ENCODE results near the gene TCEANC.

Gene TCEANC

GRCh38 chrX:13688958-13689740, 36.2 kb downstream of the TCEANC start, which contains the start of gene RAB9A:
Gene RAB9A, plus strand, starts transcription at chrX:13689128. Its CDS starts 19,619 bp downstream, at chrX:13708747.
- Histone ChIP-seq H4K8ac (ENCODE audit: low read depth, low read length) (no peak within 1 kb of the TSS), H3K27me3 (ENCODE audit: control insufficient read depth in 3 of 3, insufficient read depth in 3 of 3, low read depth in 1 of 3, low read length in 3 of 3) (peaks cover 0 to 2% (median 0%) of the 10 kb centered on the region in 3 experiments), H3K4ac (ENCODE audit: low read length) (no peak within 1 kb of the TSS), H3K4me2 (ENCODE audit: insufficient read depth, low read length, poor library complexity, severe bottlenecking) (peak within 1 kb of the TSS; percentile 33), H3K9ac (ENCODE audit: low read depth, low read length, poor library complexity) (peak within 1 kb of the TSS; percentile 88), H3K36me3 (replicated peaks in 1 of 2; ENCODE audit: control insufficient read depth in 2 of 2, insufficient read depth in 2 of 2, low read length in 2 of 2) (no peaks in the 10 kb centered on the region), H2BK12ac (ENCODE audit: low read length) (no peak within 1 kb of the TSS), H2BK5ac (ENCODE audit: low read length) (no peak within 1 kb of the TSS), H2AK5ac (ENCODE audit: low read depth, low read length) (no peak within 1 kb of the TSS), H3K4me1 (ENCODE audit: control insufficient read depth in 2 of 2, insufficient read depth in 1 of 2, low read depth in 1 of 2, low read length in 2 of 2) (peaks cover 0 to 8% of the 10 kb centered on the region in 2 donors), H4K91ac (ENCODE audit: low read depth, low read length, poor library complexity) (no peak within 1 kb of the TSS), H2BK15ac (ENCODE audit: low read length) (no peak within 1 kb of the TSS), H3K14ac (ENCODE audit: low read length) (no peak within 1 kb of the TSS), H3K4me3 (ENCODE audit: low read length in 2 of 2) (peak within 1 kb of the TSS; percentile 85 to 88), H2BK120ac (ENCODE audit: low read depth, low read length) (no peak within 1 kb of the TSS), H3K18ac (ENCODE audit: low read length) (peak within 1 kb of the TSS; percentile 91), H3K23ac (ENCODE audit: low read depth, low read length, poor library complexity) (peak within 1 kb of the TSS; percentile 85), H3K79me1 (ENCODE audit: low read depth, low read length) (no peaks in the 10 kb centered on the region), H2AFZ (ENCODE audit: low read length) (peak within 1 kb of the TSS; percentile 85), H3K9me3 (replicated peaks in 1 of 2; ENCODE audit: control insufficient read depth in 2 of 2, insufficient read depth in 1 of 2, low read depth in 1 of 2, low read length in 2 of 2) (no peaks in the 10 kb centered on the region), H3K27ac (replicated peaks; ENCODE audit: low read length) (peak within 1 kb of the TSS; percentile 61)
- WGBS, 2 donors (ENCODE audit: extremely low coverage in 2 of 2, insufficient read length in 2 of 2, insufficient replicate concordance in 1 of 2), result no CpG with 5 or more reads among the region's 68 CpGs
- DNase-seq (ENCODE audit: low spot score), result peak; percentile 62

GRCh38 chrX:13689741-13690211, 36.8 kb downstream of the TCEANC start:
- Histone ChIP-seq H3K4me3 (ENCODE audit: low read length in 2 of 2) (peak overlapping the region; percentile 85 to 88), H3K27ac (replicated peaks; ENCODE audit: low read length) (no peak overlapping the region), H3K18ac (ENCODE audit: low read length) (peak overlapping the region; percentile 91), H2AK5ac (ENCODE audit: low read depth, low read length) (no peak overlapping the region), H3K79me1 (ENCODE audit: low read depth, low read length) (no peaks in the 10 kb centered on the region), H4K8ac (ENCODE audit: low read depth, low read length) (no peak overlapping the region), H3K4ac (ENCODE audit: low read length) (no peak overlapping the region), H3K23ac (ENCODE audit: low read depth, low read length, poor library complexity) (no peak overlapping the region), H3K9me3 (replicated peaks in 1 of 2; ENCODE audit: control insufficient read depth in 2 of 2, insufficient read depth in 1 of 2, low read depth in 1 of 2, low read length in 2 of 2) (no peaks in the 10 kb centered on the region), H3K27me3 (ENCODE audit: control insufficient read depth in 3 of 3, insufficient read depth in 3 of 3, low read depth in 1 of 3, low read length in 3 of 3) (peaks cover 0 to 2% (median 0%) of the 10 kb centered on the region in 3 experiments), H4K91ac (ENCODE audit: low read depth, low read length, poor library complexity) (no peak overlapping the region), H3K9ac (ENCODE audit: low read depth, low read length, poor library complexity) (no peak overlapping the region), H3K36me3 (replicated peaks in 1 of 2; ENCODE audit: control insufficient read depth in 2 of 2, insufficient read depth in 2 of 2, low read length in 2 of 2) (no peaks in the 10 kb centered on the region), H2AFZ (ENCODE audit: low read length) (peak overlapping the region; percentile 85), H3K4me1 (ENCODE audit: control insufficient read depth in 2 of 2, insufficient read depth in 1 of 2, low read depth in 1 of 2, low read length in 2 of 2) (peaks cover 0 to 11% of the 10 kb centered on the region in 2 donors), H3K14ac (ENCODE audit: low read length) (no peak overlapping the region), H2BK12ac (ENCODE audit: low read length) (no peak overlapping the region), H2BK120ac (ENCODE audit: low read depth, low read length) (no peak overlapping the region), H2BK5ac (ENCODE audit: low read length) (no peak overlapping the region), H3K4me2 (ENCODE audit: insufficient read depth, low read length, poor library complexity, severe bottlenecking) (peak overlapping the region; percentile 33), H2BK15ac (ENCODE audit: low read length) (no peak overlapping the region)
- no peak for DNase-seq (ENCODE audit: low spot score)
- WGBS, 2 donors (ENCODE audit: extremely low coverage in 2 of 2, insufficient read length in 2 of 2, insufficient replicate concordance in 1 of 2), result no CpG with 5 or more reads among the region's 16 CpGs

- Histone ChIP-seq H3K4me1 (ENCODE audit: control insufficient read depth in 2 of 2, insufficient read depth in 1 of 2, low read depth in 1 of 2, low read length in 2 of 2) (peaks cover 0 to 12% of the 10 kb centered on the region in 2 donors), H3K36me3 (replicated peaks in 1 of 2; ENCODE audit: control insufficient read depth in 2 of 2, insufficient read depth in 2 of 2, low read length in 2 of 2) (no peaks in the 10 kb centered on the region), H3K18ac (ENCODE audit: low read length) (no peak overlapping the region), H3K4ac (ENCODE audit: low read length) (no peak overlapping the region), H2AFZ (ENCODE audit: low read length) (no peak overlapping the region), H4K91ac (ENCODE audit: low read depth, low read length, poor library complexity) (no peak overlapping the region), H2BK5ac (ENCODE audit: low read length) (no peak overlapping the region), H3K9me3 (replicated peaks in 1 of 2; ENCODE audit: control insufficient read depth in 2 of 2, insufficient read depth in 1 of 2, low read depth in 1 of 2, low read length in 2 of 2) (no peaks in the 10 kb centered on the region), H2BK12ac (ENCODE audit: low read length) (no peak overlapping the region), H2BK120ac (ENCODE audit: low read depth, low read length) (no peak overlapping the region), H3K27me3 (ENCODE audit: control insufficient read depth in 3 of 3, insufficient read depth in 3 of 3, low read depth in 1 of 3, low read length in 3 of 3) (peaks cover 0 to 2% (median 0%) of the 10 kb centered on the region in 3 experiments), H3K27ac (replicated peaks; ENCODE audit: low read length) (no peak overlapping the region), H4K8ac (ENCODE audit: low read depth, low read length) (no peak overlapping the region), H3K4me2 (ENCODE audit: insufficient read depth, low read length, poor library complexity, severe bottlenecking) (no peak overlapping the region), H3K79me1 (ENCODE audit: low read depth, low read length) (no peaks in the 10 kb centered on the region), H3K9ac (ENCODE audit: low read depth, low read length, poor library complexity) (no peak overlapping the region), H3K23ac (ENCODE audit: low read depth, low read length, poor library complexity) (no peak overlapping the region), H2BK15ac (ENCODE audit: low read length) (no peak overlapping the region), H3K4me3 (ENCODE audit: low read length in 2 of 2) (peak overlapping the region in 1 of 2 donors; percentile 85), H2AK5ac (ENCODE audit: low read depth, low read length) (no peak overlapping the region), H3K14ac (ENCODE audit: low read length) (no peak overlapping the region)
- no CpG with 5 or more reads among the region's 3 CpGs for WGBS, 2 donors (ENCODE audit: extremely low coverage in 2 of 2, insufficient read length in 2 of 2, insufficient replicate concordance in 1 of 2)
- no peak for DNase-seq (ENCODE audit: low spot score)
These were observed 37.9 kb downstream of the TCEANC start for GRCh38 chrX:13690836-13691235.

GRCh38 chrX:13691841-13692371, 39.0 kb downstream of the TCEANC start:
- Histone ChIP-seq H2BK5ac (ENCODE audit: low read length) (no peak overlapping the region), H3K9ac (ENCODE audit: low read depth, low read length, poor library complexity) (no peak overlapping the region), H3K4me1 (ENCODE audit: control insufficient read depth in 2 of 2, insufficient read depth in 1 of 2, low read depth in 1 of 2, low read length in 2 of 2) (peaks cover 0 to 12% of the 10 kb centered on the region in 2 donors), H3K4me3 (ENCODE audit: low read length in 2 of 2) (no peak overlapping the region), H3K9me3 (replicated peaks in 1 of 2; ENCODE audit: control insufficient read depth in 2 of 2, insufficient read depth in 1 of 2, low read depth in 1 of 2, low read length in 2 of 2) (no peaks in the 10 kb centered on the region), H3K4me2 (ENCODE audit: insufficient read depth, low read length, poor library complexity, severe bottlenecking) (no peak overlapping the region), H3K79me1 (ENCODE audit: low read depth, low read length) (no peaks in the 10 kb centered on the region), H2BK12ac (ENCODE audit: low read length) (no peak overlapping the region), H3K14ac (ENCODE audit: low read length) (no peak overlapping the region), H2BK120ac (ENCODE audit: low read depth, low read length) (no peak overlapping the region), H3K27ac (replicated peaks; ENCODE audit: low read length) (no peak overlapping the region), H3K18ac (ENCODE audit: low read length) (no peak overlapping the region), H3K23ac (ENCODE audit: low read depth, low read length, poor library complexity) (no peak overlapping the region), H3K4ac (ENCODE audit: low read length) (no peak overlapping the region), H2AK5ac (ENCODE audit: low read depth, low read length) (no peak overlapping the region), H4K8ac (ENCODE audit: low read depth, low read length) (no peak overlapping the region), H2AFZ (ENCODE audit: low read length) (no peak overlapping the region), H4K91ac (ENCODE audit: low read depth, low read length, poor library complexity) (no peak overlapping the region), H3K27me3 (ENCODE audit: control insufficient read depth in 3 of 3, insufficient read depth in 3 of 3, low read depth in 1 of 3, low read length in 3 of 3) (peaks cover 0 to 2% (median 0%) of the 10 kb centered on the region in 3 experiments), H2BK15ac (ENCODE audit: low read length) (no peak overlapping the region), H3K36me3 (replicated peaks in 1 of 2; ENCODE audit: control insufficient read depth in 2 of 2, insufficient read depth in 2 of 2, low read length in 2 of 2) (no peaks in the 10 kb centered on the region)
- DNase-seq (ENCODE audit: low spot score), result no peak
- WGBS, 2 donors (ENCODE audit: extremely low coverage in 2 of 2, insufficient read length in 2 of 2, insufficient replicate concordance in 1 of 2), result no CpG with 5 or more reads among the region's 7 CpGs

Measured in neuronal stem cell (in vitro differentiated cells).